HG02763 (cell line): ENCODE data around the gene SMG6.
"Not testable (repeated sequence)": the region's sequence is repeated elsewhere in the genome, so short reads cannot be mapped to it uniquely, and the experiment has no call there.

Experiments
- ATAC-seq: cut with Tn5 transposase; IDR thresholded peaks from one replicate; pipeline ENCODE4 v1.9.1; 2021; ENCODE audit warnings: mild to moderate bottlenecking, moderate library complexity; ENCODE audit not compliant: unreplicated experiment

The SMG6 gene

DNA sequence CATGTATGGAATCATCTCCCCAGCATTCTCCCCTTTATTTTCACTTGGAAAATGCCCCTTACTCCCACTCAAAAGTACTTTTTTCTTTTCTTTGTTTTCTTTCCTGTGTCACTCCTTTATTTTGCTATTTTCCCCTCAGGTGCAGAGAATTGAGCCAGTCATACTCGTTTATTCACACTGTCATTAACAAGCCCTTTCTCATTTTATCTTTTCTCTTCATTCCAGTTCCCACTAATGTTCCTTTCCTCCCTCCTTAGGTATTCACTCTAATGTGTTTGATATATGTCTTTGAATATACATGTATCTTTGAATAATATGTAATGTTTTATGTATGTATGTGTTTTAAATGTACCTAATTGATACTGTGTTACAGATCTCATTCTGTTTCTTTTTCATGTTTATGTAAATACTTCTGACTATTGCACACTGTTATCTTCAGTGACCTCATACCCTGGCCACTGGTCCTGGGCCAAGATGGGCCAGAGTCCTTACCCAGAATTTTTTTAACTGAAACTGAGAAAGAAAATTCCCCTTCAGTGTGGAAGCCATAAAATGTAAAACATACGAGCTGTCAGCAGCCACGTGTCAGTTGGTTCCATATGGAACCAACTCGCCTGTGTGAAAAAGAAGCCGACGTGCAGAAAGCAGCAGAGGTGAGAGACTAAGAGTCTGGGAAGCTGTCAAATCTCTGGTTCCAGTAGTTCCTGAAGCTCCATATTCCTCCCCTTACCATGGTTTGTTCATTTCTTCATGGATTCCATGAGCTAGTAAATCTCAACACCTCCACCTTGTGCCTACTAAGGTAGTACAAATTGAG lies 6.0 kb upstream of the SMG6 start:
- no peak for ATAC-seq

DNA sequence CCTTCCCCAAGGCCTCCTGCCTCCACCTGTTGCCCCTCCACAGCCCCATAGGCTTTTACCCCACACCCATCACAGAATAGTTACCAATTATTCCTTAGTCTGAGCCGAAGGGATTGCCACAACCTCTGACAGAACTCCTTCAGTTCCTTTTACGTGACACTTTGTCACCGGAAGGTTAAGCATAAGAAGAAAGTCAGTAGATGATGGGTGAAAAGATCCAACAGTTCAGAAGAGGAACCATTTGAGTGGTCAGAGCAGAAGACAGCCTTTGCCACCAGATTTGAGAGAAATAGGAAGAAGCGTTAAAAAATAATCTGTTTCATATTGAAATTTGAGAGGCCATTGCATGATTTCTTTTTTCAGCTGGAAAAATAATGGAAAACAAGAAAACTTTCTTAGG lies 1.3 kb upstream of the SMG6 start:
- no peak for ATAC-seq

DNA sequence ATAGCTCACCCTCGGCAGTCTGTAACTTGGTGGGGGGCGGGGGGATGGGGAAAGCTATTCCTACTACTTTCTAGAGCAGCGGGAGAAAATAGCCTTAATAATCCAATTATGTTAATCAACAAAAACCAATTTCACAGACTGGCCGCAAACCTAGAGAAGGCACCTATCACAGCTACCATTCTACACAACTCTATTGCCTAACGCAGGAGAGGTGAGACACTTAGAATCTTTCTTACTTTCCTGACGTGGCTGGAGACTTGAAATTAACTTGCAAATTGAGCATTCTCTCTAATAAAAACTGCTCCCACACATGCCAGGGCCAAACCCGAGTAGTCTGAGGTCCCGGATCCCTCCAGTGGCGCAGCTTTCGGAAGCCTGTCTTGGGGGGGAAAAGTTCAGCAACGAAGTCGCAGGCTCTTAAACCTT lies 794 bp downstream of the SMG6 start:
- ATAC-seq, result peak; percentile 5

DNA sequence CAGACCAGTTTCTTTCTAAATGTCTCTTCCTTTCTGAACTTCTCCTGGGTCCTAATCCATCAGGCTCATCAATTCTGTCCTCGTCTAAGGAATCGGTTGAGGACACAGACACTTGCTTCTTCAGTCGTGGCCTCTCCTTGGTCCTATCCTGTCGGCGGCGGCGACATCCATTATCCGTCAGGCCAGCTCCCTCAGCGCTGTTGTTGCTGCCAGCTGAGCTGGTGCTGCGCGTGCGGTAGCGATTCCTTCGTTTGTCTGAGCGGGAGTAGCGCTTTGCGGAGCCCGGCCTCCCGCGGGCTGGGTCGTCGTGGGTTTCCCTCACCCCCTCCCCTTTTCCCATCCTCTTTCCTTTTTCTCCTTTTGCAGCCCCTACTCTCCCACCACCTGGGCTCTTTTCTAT lies 3.8 kb downstream of the SMG6 start:
- ATAC-seq, result no peak

GRCh38 chr17:2299136-2299535 lies 4.4 kb downstream of the SMG6 start:
- ATAC-seq, result no peak

GRCh38 chr17:2297023-2297422 lies 6.6 kb downstream of the SMG6 start:
- no peak for ATAC-seq

DNA sequence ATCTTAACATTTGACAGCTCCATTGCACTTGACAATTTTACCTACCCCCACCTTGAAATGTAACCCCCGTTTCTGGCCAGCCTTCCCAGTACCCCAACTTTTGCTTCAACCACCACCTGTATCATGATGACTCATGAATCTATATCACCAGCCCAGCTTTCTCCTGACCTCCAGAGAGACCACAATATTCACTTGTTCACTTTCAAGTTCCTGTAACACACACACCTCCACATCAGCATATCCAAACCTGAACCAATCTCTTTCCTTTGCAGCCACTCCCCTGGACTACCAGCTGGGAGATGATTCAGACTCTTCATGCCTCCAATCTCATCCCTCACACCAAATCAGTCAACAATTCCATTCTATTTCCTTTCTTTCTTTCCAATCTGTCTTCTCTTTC lies 8.0 kb downstream of the SMG6 start:
- ATAC-seq, result no peak

GRCh38 chr17:2292100-2292499 lies 11.5 kb downstream of the SMG6 start:
- ATAC-seq, result no peak

DNA sequence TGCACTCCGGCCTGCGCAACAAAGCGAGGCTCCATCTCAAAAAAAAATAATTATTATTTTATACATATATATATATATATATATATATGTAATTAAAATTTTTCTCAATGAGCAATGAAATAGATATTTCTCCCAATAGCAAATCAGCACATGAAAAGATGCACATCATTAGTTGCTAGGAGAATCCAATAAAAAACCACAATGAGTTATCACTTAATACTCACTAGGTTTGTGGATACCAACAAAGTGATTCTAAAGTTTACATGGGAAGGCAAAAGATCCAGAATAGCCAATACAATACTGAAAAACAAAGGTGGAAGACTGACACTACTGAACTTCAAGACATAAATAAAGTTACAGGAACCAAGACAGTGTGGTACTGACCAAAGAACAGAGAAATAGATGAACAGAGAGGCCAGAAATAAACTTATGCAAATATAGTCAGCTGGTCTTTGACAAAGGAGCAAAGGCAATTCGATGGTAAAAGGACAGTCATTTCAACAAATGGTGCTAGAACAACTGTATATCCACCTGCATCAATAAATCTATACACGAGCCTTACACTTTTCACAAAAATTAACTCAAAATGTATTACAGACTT lies 13.6 kb downstream of the SMG6 start:
- no peak for ATAC-seq

- ATAC-seq, result no peak
Measured at GRCh38 chr17:2283302-2283701, 20.3 kb downstream of the SMG6 start.

DNA sequence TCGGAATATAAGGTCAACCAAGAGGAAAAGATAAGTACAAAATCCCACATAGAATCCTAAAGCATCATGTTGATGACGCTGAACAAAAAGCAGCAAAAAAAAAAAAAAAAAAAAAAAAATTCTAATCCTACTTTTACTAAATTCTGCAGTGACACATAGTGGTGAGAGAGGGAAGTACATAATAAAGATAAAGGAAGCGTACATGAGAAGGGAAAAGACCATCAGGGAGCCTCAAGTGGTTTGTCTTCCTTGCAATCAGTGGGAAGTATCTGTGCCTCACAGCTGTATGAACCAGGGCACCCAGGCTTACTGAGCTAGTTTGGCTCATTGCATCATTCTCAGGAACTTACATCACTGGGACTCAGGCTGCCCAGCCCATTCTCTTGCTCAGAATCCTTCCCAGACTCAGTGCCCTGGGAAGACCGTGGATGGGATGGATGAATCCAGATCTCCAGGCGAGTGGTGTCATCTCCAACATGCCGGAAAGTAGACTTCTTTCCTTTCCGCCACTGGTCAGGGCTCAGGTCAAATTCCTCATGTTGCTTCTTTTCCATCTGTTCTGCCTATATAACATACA lies 21.2 kb downstream of the SMG6 start:
- no peak for ATAC-seq

DNA sequence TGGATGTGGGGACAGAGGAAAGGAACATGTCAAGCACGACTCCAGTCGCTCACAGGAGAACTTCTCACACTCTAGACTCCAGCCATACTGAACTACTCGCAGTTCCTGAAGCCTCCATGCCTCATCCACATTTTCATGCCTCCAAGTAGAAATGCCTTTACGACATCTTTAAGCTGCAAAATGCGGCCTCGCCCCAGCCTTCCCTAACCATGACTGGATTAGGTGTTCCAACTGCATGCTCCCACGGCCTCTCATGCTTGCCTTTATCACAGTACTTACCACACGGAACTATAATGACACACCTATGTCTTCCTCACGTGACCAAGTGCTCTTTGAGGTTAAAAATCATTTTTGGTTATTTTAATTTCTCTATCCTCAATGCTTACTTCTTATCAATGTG lies 23.9 kb downstream of the SMG6 start:
- no peak for ATAC-seq

DNA sequence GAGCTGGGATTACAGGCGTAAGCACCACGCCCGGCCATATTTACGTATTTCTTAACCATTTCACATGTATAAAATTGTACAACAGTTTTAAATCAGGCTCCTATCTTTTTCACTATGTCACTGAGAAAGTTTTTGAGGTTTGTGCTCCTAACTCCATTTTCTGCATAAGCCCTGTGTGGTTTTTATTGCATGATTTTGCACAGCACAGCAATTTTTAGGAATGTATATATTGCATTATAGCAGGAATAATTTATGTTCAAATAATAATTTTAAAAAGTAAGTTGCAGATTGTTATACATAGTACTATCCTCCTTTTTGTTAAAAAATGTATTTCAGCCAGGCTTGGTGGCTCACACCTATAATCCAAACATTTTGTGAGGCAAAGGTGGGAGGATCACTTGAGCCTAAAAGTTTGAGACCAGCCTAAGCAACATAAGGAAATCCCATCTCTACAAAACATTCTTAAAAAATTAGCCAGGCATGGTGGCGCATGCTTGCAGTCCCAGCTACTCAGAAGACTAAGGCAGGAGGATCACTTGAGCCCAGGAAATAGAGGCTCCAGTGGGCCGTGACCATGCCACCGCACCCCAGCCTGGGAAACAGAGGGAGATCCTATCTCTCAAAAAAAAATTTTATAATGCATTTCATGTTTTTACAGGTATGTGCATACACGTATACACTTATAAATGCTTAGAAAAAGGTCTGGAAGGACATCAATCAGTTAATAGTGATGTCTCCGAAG lies 26.0 kb downstream of the SMG6 start:
- no peak for ATAC-seq

- ATAC-seq, result no peak
Measured at GRCh38 chr17:2275722-2276121, 27.9 kb downstream of the SMG6 start.

DNA sequence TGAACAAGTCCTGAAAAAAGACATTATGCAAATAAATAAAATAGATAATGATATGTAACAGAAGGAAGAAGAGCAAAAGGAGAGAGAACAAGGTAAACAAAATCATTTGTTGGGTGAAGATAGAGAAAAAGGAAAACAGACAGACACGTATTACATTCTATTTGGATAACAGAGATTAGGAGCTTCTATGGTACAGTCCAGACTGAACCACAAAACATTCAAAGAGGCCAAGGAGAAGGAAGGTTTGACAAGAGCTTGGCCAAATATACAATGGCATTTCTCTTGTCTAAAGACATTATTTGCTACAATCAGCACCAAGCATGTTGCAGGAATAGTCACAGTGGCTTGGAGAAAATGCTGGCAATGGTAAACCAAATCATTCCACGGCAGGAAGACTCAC lies 29.2 kb downstream of the SMG6 start:
- no peak for ATAC-seq

DNA sequence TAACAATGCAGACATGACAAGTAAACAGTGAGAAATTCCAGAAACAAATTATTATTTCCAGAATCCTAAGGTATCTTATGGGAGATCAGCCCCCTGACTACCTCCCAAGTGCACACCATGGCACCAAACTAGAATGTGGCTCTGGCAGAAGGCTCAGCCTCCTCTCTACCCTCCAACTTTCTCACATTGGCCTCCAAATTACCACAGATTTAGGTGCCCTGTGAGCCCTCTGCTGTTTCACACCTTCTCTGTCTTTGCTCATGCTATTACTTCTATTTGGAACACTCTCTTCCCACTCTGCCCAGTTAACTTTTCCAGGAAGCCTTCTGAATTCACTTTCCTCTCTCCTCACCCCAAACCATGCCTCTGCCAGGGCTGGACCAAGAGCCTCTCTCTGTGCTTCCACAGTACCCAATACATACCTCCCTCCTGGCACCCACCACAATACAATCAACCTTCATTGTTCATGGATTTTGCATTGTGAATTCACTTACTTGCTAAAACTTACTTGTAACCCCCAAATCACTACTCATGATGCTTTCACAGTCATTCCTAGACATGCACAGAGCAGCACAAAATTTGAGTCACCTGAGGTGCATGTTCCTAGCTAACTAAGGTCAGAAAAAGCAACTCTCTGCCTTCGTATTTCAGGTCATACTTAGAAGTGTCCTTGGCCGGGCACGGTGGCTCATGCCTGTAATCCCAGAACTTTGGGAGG lies 31.4 kb downstream of the SMG6 start:
- no peak for ATAC-seq

GRCh38 chr17:2267354-2267753 lies 36.2 kb downstream of the SMG6 start:
- no peak for ATAC-seq

GRCh38 chr17:2266865-2267228 lies 36.7 kb downstream of the SMG6 start:
- ATAC-seq, result no peak

GRCh38 chr17:2266045-2266864 lies 37.3 kb downstream of the SMG6 start:
- ATAC-seq, result peak; percentile 69

GRCh38 chr17:2265166-2265565 lies 38.4 kb downstream of the SMG6 start:
- ATAC-seq, result not testable (repeated sequence)
